Measurements from ENCODE around the gene PLA2G4F.

The PLA2G4F gene, protein sequence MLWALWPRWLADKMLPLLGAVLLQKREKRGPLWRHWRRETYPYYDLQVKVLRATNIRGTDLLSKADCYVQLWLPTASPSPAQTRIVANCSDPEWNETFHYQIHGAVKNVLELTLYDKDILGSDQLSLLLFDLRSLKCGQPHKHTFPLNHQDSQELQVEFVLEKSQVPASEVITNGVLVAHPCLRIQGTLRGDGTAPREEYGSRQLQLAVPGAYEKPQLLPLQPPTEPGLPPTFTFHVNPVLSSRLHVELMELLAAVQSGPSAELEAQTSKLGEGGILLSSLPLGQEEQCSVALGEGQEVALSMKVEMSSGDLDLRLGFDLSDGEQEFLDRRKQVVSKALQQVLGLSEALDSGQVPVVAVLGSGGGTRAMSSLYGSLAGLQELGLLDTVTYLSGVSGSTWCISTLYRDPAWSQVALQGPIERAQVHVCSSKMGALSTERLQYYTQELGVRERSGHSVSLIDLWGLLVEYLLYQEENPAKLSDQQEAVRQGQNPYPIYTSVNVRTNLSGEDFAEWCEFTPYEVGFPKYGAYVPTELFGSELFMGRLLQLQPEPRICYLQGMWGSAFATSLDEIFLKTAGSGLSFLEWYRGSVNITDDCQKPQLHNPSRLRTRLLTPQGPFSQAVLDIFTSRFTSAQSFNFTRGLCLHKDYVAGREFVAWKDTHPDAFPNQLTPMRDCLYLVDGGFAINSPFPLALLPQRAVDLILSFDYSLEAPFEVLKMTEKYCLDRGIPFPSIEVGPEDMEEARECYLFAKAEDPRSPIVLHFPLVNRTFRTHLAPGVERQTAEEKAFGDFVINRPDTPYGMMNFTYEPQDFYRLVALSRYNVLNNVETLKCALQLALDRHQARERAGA

DNA sequence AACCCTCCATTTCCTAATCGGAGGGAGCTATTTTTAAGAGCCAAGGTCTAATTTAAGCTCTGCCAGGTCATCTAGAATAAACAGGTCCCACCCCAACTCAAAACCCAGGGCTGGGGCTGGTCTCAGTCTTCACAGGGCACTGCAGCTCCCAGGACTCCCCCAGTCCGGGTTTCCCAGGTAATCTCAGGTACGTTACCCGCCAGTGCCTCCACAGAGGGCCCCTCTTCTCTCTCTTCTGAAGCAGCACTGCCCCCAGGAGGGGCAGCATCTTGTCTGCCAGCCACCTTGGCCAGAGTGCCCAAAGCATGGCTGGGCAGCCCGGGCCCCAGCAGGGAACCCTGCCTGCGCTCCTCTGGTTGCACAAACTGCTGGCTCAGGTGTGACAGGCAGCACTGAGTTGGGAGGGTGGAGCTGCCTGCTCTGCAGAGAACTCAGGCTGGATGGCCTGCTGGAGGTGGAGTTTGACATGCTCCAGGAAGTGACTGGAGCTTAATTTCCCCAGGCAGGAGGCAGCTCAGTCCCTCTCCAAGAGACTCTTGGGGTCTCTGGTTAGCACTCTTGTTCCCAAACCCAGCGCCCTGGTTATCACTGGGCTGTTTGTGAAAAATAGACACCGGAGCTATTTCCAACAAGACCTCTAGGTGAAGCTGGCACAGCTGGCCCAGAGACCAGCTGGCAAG is at the start of gene PLA2G4F:
Gene PLA2G4F (minus strand): TSS at position 394 of the 680 bp plus-strand sequence. CDS start 87 bp downstream, at position 307.
- no peak for DNase-seq (ENCODE audit: low spot score)

DNA sequence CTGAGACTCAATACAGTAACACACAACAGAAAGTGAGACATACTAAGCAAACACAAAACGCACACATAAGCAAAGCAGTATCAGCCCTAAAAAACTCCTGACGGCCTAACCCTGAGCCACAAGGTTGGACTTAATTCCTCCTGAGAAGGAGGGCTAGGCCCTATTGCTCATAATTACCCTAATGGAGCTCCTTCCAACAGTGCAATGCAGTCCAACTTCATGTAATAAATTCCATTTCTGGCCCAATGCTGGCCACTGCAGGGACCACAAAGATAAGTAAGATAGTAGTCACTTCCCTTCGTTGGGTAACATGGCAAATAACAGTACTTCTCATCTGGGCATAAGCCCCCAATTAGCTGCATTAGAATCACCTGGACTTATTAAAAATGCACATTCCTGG is 47.5 kb upstream of the PLA2G4F start:
- no peak for DNase-seq (ENCODE audit: low spot score)

DNA sequence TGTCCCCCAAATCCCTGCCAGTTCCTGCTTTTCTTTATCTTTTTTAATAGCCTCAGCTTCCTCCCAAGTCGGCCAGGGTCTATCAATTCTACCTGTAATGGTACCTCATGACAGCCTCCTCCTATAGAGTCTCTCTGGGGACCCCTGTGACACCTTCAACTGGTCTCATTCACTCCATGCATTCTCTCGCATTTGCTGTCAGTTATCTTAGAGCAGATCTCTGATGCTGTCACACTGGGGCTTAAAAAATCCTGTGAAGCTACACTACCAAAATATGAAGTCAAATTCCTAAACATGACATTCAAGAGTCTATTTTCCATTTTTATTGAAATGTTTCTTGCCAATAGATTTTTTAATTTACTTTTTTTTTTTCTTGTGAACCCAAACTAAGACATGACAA is 46.2 kb upstream of the PLA2G4F start:
- no peak for DNase-seq (ENCODE audit: low spot score)

DNA sequence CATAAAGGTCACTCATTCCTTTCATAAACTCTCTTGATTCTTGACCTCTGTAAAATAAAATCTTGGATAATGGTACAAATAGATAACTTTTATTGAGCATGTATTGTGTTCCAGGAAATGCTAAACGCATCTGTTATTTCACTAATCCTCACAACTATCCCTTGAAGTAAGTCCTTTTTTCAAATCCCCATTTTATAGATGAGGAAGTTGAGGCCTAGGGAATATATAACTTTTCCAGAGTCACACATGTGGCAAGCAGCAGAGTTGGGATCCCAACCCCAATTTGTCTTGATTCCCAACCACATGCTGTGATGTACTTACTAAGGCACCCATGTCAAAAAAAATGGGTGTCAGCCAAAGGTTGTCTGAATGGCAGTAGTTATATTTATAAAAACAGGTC is 45.4 kb upstream of the PLA2G4F start:
- DNase-seq (ENCODE audit: low spot score), result no peak

DNA sequence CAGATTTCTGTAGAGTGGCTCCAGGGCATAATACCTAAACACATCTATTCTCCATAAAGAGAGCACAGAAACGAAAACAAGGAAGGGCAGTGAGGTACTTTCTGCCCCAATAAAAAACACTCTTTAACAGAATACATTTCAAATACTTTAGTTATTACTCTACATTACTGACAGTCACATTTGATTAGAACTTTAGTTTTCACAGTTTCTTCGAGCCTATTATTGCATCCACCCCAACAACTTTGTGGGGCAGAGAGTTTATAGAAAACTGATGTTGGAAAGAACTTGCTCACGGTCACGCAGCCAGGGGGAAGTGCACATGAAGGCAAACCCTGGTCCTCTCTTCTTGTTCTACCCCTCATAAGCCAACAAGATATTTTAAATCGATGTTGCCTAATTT is 42.7 kb upstream of the PLA2G4F start:
- no peak for DNase-seq (ENCODE audit: low spot score)

DNA sequence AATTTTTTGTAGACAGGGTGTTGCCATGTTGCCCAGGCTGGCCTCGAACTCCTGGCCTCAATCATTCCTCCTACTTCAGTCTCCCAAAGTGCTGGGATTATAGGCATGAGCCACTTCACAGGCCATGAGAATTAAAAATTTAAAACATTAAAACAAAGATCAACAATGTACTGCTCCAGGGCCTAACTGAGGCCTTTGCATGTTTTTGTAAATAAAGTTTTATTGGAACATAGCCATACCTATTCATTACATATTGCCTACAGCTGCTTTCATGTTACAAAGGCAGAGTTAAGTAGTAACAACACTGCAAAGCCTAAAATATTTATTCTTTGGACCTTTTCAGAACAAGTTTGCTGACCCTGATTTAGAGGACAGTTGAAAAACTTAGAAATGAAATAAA is 42.1 kb upstream of the PLA2G4F start:
- no peak for DNase-seq (ENCODE audit: low spot score)

DNA sequence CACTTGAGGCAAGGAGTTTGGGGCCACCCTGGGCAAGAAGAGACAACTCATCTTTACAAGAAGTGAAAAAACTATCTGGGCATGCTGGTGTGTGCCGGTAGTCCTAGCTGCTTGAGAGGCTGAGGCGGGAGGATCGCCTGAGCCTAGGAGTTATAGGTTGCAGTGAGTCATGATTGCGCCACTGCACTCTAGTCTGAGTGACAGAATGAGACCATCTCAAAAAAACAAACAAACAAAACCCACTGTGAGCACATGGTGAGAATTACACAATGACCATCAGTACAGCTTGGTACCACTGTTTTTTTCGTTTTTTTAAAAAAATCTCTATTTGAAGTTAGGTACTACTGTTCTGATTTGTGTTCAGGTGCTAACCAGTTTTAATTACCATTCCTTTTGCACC is 38.1 kb upstream of the PLA2G4F start:
- no peak for DNase-seq (ENCODE audit: low spot score)

DNA sequence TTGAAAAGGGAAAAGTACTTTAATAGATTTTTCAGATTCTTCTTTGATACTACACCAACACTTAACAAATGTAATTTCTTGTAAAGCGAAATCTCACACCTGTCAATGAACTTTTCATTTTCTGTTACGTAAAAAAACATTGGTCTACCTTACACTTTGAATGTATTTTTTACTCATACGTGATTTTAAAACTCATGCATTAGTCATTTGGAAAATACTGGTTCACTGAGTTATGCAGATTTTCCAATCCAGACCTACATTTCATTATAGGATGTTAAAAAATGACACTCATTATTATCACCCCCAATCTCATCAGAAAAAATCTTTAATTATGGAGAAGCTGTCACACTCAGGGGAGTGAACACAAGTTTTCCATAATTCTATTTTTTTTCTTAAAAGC is 36.9 kb upstream of the PLA2G4F start:
- DNase-seq (ENCODE audit: low spot score), result no peak

DNA sequence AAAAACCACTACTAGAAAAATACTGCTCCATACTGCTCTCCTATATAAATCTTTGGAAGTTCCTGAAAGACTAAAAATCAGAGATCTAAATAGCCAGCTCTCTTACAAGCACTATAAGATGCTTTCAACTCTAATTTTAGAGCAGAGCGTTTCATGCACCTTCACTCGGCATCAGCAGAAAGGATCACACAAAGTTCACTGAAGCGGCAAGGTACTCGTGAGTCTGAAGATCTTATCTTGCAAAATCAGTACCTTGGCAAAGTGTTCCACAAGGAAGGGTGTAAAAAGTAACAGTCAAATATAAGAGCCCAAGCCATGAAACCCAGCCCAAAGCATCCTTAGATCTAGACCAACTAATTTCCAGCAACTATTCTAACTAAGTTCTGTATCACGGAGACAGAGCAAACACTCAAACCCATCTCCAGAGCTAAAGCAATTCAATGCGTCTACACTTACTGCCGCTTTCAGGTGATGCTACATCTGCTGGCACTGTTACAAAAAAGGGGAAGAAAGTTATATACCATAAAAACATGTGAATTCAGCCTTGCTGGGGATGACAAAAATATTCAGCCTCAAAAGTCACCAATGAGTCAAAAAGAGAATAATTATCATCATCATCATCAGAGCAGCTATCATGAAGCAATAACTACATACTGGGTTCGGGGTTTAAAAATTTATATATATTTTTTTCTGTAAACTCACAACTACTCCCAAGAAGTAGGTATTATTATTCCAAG is 35.3 kb upstream of the PLA2G4F start:
- no peak for DNase-seq (ENCODE audit: low spot score)

DNA sequence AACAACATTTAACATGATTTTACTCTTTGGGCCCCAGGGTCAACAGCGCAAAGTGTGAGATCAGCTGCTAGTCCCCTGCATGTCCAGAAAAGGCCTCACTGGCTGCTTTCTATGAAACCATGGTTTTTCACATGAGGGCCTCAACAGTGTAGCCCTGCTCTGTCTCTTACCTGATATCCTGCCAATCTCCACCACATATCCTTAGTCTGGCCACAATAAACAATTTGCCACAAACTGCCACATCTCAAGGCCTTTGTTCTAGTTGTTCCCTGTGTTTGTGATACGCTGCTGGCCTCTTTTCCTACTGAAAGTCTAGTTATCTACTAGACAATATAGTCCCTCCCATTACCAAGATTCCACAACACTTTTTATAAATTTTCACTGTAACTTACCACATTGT is 33.9 kb upstream of the PLA2G4F start:
- DNase-seq (ENCODE audit: low spot score), result no peak

DNA sequence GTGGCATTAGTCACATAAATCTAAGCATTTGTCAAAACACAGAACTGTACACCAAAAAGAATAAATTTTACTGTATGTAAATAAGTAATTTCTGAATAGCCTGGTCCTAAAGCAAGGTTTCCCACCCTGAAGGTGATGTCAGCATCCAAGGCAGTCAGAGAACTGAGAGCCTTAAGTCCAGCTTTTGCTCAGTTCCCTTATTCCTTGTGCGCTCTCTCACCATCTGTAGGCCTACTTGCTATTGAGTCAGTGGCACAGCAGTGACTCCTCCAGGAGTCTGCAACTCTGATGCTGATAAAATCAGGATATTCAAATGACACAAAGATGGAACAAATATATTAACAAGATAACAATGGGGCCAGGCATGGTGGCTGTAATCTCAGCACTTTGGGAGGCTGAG is 29.4 kb upstream of the PLA2G4F start:
- no peak for DNase-seq (ENCODE audit: low spot score)

DNA sequence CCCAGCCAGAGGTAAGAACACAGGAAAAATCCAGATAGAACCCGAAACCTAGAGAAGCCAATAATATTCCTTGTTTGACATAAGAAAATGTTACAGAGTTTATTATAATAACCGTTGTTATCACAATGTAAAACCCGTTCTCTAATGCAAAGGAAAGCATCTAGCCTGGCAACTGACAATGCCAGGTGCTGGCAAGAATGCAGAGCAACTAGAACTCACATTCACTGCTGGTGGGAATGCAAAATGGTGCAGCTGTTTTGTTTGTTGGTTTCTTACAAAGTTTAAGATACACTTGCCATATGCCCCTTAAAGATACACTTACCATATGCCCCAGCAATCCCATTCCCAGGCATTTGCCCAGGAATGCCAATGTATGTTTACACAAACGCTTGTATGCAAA is 28.3 kb upstream of the PLA2G4F start:
- no peak for DNase-seq (ENCODE audit: low spot score)

DNA sequence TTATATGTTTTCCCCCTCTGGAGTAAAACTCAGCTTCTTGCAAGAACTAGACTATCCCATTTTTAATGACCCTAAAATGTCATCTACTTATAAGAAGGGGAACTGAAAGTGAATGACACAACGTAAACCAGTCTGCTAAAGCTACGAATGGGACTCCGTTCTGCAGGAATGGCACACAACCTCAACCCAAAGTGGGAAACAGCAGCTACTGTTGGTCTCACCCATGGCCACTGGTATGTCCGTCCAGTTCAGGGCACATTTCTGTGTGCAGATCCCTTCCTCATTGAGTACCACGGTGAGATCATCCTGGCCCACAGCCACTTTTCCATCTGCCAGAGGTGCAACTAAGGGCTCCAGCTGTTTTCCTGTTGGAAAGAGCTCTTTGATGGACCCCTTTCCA is 27.9 kb upstream of the PLA2G4F start:
- no peak for DNase-seq (ENCODE audit: low spot score)

DNA sequence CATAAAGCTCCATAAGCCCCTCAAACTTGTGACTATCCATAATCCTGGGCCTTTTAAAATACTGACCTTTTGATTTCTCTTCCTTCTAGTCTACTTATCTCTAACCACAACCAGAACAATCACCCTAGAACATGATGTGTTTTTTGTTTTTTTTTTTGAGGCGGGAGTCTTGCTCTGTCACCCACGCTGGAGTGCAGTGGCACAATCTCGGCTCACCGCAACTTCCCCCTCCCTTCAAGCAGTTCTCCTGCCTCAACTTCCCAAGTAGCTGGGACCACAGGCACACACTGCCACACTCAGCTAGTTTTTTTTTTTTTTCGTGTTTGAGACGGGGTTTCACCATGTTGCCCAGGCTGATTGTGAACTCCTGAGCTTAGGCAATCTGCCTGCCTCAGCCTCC is 26.5 kb upstream of the PLA2G4F start:
- no peak for DNase-seq (ENCODE audit: low spot score)

DNA sequence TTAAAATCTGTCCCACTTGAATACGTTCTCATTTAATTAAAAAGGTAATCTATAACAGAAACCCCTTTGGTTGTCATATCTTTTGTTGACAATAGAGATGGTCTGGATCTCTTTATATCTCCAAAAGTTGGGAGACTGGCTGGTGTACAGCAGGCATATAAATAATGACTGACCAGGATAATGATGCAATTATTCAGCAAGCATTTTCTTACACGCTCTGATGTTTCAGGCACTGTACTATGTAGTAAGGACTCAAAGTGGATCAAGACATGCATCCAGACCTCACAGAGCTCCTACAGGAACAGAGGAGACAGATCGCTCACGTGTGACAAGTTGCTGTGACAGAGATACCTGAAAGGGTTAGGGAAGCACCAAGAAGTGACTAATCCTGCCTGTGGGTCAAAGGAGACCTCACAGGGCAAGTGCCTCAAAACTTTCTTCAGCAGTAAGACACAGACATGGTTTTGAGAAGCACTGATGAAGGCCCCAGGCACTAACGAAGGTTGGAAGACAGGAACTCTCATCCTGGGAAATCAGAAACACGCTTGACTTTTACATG is 26.0 kb upstream of the PLA2G4F start:
- DNase-seq (ENCODE audit: low spot score), result no peak

DNA sequence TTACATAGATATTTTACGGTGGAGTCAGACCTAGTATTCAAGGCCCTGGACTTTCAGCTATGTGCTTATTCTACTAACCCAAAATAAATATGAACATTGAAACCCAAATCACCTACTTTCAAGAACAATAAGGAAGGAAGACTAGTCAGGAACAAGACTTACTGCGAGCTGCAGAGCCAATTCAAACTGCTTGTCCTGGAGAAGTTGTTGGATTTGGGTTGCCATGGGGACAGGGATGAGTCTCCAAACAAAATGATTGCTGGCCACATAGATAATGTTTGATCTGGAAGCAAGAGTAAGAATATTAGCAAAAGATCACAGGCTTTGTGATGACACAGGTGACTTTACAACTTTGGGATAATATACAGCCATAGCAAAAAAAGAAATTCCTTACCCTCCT is 21.6 kb upstream of the PLA2G4F start:
- DNase-seq (ENCODE audit: low spot score), result no peak

DNA sequence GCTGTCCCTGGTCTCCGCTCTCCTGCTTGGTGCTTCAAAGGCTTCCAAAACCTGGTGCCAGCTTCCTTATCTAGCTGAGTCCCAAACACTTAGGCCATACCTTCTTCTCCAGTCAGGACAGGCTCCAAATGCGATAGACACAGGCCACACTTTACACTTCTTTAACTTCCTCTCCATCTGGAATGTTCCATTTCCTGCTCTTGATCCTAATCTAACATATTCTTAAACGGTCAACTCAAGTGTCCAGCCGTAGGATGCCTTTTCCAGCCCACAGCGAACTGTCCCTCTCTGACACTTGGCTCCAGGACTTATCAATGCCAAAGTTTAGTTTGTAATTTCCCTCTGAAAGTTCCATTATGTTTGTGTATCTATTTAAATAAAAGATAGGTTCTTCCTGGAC is 19.2 kb upstream of the PLA2G4F start:
- DNase-seq (ENCODE audit: low spot score), result no peak

DNA sequence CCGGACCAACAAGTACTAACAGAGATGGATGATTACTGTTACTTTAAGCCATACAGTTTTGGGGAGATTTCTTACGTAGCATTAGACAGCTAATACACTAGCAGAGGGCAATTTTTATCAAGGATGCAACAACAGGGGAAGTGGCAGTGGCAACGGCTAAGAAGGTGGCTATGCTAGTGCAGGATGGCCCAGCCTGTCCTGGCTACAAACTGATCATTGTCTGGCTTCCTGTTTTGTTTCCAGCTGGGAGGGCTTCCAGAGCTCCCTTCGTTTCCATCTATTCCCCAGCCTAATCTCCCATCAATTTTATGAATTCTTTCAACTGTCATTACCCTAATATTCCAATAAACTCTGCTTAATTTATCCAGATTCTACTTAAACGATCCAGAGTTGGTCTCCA is 16.0 kb upstream of the PLA2G4F start:
- DNase-seq (ENCODE audit: low spot score), result no peak

DNA sequence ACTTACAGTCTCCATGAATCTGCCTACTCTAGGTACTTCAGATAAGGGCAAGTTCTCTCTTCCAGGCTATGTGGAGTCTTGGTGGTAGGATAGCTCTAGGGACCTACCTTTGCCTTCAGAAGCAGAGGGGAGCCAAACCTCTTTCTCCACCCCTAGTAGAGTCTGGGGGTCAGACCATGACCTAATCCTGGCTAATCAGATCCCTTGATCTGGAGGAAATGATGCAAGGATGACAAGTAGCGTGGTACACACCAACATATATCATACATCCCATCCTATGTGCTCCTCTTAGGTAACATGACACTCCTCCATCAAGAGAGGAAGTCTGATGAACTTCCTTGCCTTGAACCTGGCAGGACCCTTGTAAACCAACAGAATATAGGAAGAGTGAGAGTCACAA is 15.4 kb upstream of the PLA2G4F start:
- DNase-seq (ENCODE audit: low spot score), result no peak

DNA sequence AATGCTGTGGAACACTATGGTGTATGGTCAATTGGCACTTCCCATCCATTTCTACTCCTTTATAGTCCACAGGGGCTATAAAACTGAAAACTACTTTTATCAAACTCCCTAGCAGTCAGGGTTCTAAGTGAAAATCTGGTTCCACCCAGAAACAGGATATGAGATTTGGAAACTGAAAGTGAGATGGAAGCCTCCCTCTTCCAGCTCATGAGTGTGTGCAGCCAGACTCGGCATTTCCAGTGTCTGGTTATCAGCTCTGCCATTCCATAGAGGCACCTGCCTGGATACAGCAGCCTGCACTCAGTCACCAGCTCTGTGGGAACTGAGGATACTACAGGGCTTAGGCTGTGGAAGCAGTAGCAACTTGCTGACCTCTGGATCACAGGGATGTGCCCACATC is 14.7 kb upstream of the PLA2G4F start:
- DNase-seq (ENCODE audit: low spot score), result no peak

DNA sequence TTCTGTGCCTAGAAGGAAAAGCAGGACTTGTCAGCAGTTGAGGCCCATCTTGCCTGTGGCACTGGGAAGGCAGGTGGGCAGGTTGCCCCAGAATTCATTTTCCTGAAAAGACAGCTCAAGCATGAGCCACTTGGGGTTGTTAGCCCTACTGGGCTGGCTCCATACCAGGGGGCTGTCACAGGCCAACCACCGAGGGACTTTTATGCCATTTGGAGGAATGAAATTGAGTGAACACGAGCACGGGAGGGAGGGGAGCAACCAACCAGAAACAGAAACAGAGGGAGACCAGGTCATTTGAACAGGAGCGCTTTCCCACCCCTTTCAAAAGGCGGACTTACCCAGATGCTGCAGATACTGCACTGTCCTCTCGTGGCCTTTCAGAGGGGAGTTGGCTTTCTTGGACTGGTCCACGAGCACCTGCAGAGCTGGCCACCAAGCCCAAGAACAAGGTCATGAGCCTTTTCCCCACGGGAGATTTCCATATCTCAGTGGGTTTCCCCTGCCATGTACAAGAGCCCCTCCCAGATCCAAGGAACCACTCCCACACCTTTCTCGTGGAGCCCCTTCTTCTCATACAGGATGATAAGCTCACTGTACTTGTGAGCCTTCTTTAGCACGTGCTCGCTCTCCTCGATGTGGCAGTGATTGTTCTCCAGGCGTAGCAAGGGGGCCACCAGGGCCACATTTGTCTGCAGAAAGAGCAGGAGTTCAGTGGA is 9.9 kb upstream of the PLA2G4F start:
- no peak for DNase-seq (ENCODE audit: low spot score)
